ENCODE results near the gene MIDN.

The MIDN gene

GRCh38 chr19:1220976-1221903, 27.1 kb upstream of the MIDN start:
- H3K4me1 ChIP-seq (ENCODE audit: control insufficient read depth, insufficient read depth, low read length): no peaks in the 10 kb centered on the region
- H3K9me3 ChIP-seq (ENCODE audit: control insufficient read depth, low read length): no peaks in the 10 kb centered on the region
- no peak overlapping the region for H3K27ac ChIP-seq (ENCODE audit: insufficient read depth, low read depth, low read length, poor library complexity, severe bottlenecking)
- H3K36me3 ChIP-seq (ENCODE audit: control insufficient read depth, insufficient read depth, low read length): peaks cover 12% of the 10 kb centered on the region
- no peak overlapping the region for H3K4me3 ChIP-seq (ENCODE audit: insufficient read depth, low read depth, low read length)
- H3K27me3 ChIP-seq (ENCODE audit: control insufficient read depth, insufficient read depth, low read length, poor library complexity, severe bottlenecking): no peaks in the 10 kb centered on the region
- 88 to 89% methylated on average over 38 of the region's 38 CpGs for WGBS, 2 experiments

- no peak overlapping the region for H3K4me3 ChIP-seq (ENCODE audit: insufficient read depth, low read depth, low read length)
- no peaks in the 10 kb centered on the region for H3K9me3 ChIP-seq (ENCODE audit: control insufficient read depth, low read length)
- H3K27me3 ChIP-seq (ENCODE audit: control insufficient read depth, insufficient read depth, low read length, poor library complexity, severe bottlenecking): no peaks in the 10 kb centered on the region
- H3K27ac ChIP-seq (ENCODE audit: insufficient read depth, low read depth, low read length, poor library complexity, severe bottlenecking): no peak overlapping the region
- H3K4me1 ChIP-seq (ENCODE audit: control insufficient read depth, insufficient read depth, low read length): no peaks in the 10 kb centered on the region
- peaks cover 17% of the 10 kb centered on the region for H3K36me3 ChIP-seq (ENCODE audit: control insufficient read depth, insufficient read depth, low read length)
- WGBS, 2 experiments: 95% methylated on average over 22 of the region's 22 CpGs
Observed at GRCh38 chr19:1221904-1222255, 26.5 kb upstream of the MIDN start.

GRCh38 chr19:1222394-1222793, 26.0 kb upstream of the MIDN start:
- peaks cover 22% of the 10 kb centered on the region for H3K36me3 ChIP-seq (ENCODE audit: control insufficient read depth, insufficient read depth, low read length)
- WGBS, 2 experiments: 90 to 93% methylated on average over 14 of the region's 14 CpGs
- no peaks in the 10 kb centered on the region for H3K4me1 ChIP-seq (ENCODE audit: control insufficient read depth, insufficient read depth, low read length)
- no peak overlapping the region for H3K27ac ChIP-seq (ENCODE audit: insufficient read depth, low read depth, low read length, poor library complexity, severe bottlenecking)
- H3K9me3 ChIP-seq (ENCODE audit: control insufficient read depth, low read length): no peaks in the 10 kb centered on the region
- H3K4me3 ChIP-seq (ENCODE audit: insufficient read depth, low read depth, low read length): no peak overlapping the region
- H3K27me3 ChIP-seq (ENCODE audit: control insufficient read depth, insufficient read depth, low read length, poor library complexity, severe bottlenecking): no peaks in the 10 kb centered on the region

GRCh38 chr19:1223018-1223855, 25.1 kb upstream of the MIDN start:
- H3K27ac ChIP-seq (ENCODE audit: insufficient read depth, low read depth, low read length, poor library complexity, severe bottlenecking): no peak overlapping the region
- H3K36me3 ChIP-seq (ENCODE audit: control insufficient read depth, insufficient read depth, low read length): peaks cover 30% of the 10 kb centered on the region
- no peaks in the 10 kb centered on the region for H3K9me3 ChIP-seq (ENCODE audit: control insufficient read depth, low read length)
- WGBS, 2 experiments: 91 to 93% methylated on average over 48 of the region's 48 CpGs
- no peak overlapping the region for H3K4me3 ChIP-seq (ENCODE audit: insufficient read depth, low read depth, low read length)
- no peaks in the 10 kb centered on the region for H3K27me3 ChIP-seq (ENCODE audit: control insufficient read depth, insufficient read depth, low read length, poor library complexity, severe bottlenecking)
- no peaks in the 10 kb centered on the region for H3K4me1 ChIP-seq (ENCODE audit: control insufficient read depth, insufficient read depth, low read length)

- Histone ChIP-seq H3K27ac (ENCODE audit: insufficient read depth, low read depth, low read length, poor library complexity, severe bottlenecking) (peak overlapping the region; percentile 16), H3K36me3 (ENCODE audit: control insufficient read depth, insufficient read depth, low read length) (peaks cover 30% of the 10 kb centered on the region), H3K4me1 (ENCODE audit: control insufficient read depth, insufficient read depth, low read length) (no peaks in the 10 kb centered on the region), H3K4me3 (ENCODE audit: insufficient read depth, low read depth, low read length) (no peak overlapping the region), H3K9me3 (ENCODE audit: control insufficient read depth, low read length) (no peaks in the 10 kb centered on the region), H3K27me3 (ENCODE audit: control insufficient read depth, insufficient read depth, low read length, poor library complexity, severe bottlenecking) (no peaks in the 10 kb centered on the region)
- WGBS, 2 experiments: 92 to 94% methylated on average over 16 of the region's 16 CpGs
Observed at GRCh38 chr19:1224047-1224825, 24.1 kb upstream of the MIDN start.

- Histone ChIP-seq H3K27me3 (ENCODE audit: control insufficient read depth, insufficient read depth, low read length, poor library complexity, severe bottlenecking) (no peaks in the 10 kb centered on the region), H3K36me3 (ENCODE audit: control insufficient read depth, insufficient read depth, low read length) (peaks cover 30% of the 10 kb centered on the region), H3K4me1 (ENCODE audit: control insufficient read depth, insufficient read depth, low read length) (no peaks in the 10 kb centered on the region), H3K4me3 (ENCODE audit: insufficient read depth, low read depth, low read length) (no peak overlapping the region), H3K9me3 (ENCODE audit: control insufficient read depth, low read length) (no peaks in the 10 kb centered on the region), H3K27ac (ENCODE audit: insufficient read depth, low read depth, low read length, poor library complexity, severe bottlenecking) (no peak overlapping the region)
- WGBS, 2 experiments: 90 to 91% methylated on average over 16 of the region's 16 CpGs
Observed at GRCh38 chr19:1224847-1225246, 23.5 kb upstream of the MIDN start.

GRCh38 chr19:1225440-1226226, 22.8 kb upstream of the MIDN start:
- H3K27ac ChIP-seq (ENCODE audit: insufficient read depth, low read depth, low read length, poor library complexity, severe bottlenecking): no peak overlapping the region
- 91 to 93% methylated on average over 29 of the region's 29 CpGs for whole genome bisulfite sequencing, 2 experiments
- peaks cover 25% of the 10 kb centered on the region for H3K36me3 ChIP-seq (ENCODE audit: control insufficient read depth, insufficient read depth, low read length)

GRCh38 chr19:1226227-1226518, 22.2 kb upstream of the MIDN start:
- H3K9me3 ChIP-seq (ENCODE audit: control insufficient read depth, low read length): no peaks in the 10 kb centered on the region

More at GRCh38 chr19:1225440-1226226, 22.8 kb upstream of the MIDN start:
- peaks cover 3% of the 10 kb centered on the region for H3K4me1 ChIP-seq (ENCODE audit: control insufficient read depth, insufficient read depth, low read length)
- H3K4me3 ChIP-seq (ENCODE audit: insufficient read depth, low read depth, low read length): no peak overlapping the region
- no peaks in the 10 kb centered on the region for H3K9me3 ChIP-seq (ENCODE audit: control insufficient read depth, low read length)
- H3K27me3 ChIP-seq (ENCODE audit: control insufficient read depth, insufficient read depth, low read length, poor library complexity, severe bottlenecking): no peaks in the 10 kb centered on the region

GRCh38 chr19:1226522-1227303, 21.7 kb upstream of the MIDN start:
- H3K27ac ChIP-seq (ENCODE audit: insufficient read depth, low read depth, low read length, poor library complexity, severe bottlenecking): no peak overlapping the region
- H3K4me3 ChIP-seq (ENCODE audit: insufficient read depth, low read depth, low read length): no peak overlapping the region
- 96% methylated on average over 50 of the region's 50 CpGs for WGBS, 2 experiments
- H3K36me3 ChIP-seq (ENCODE audit: control insufficient read depth, insufficient read depth, low read length): peaks cover 19% of the 10 kb centered on the region
- no peaks in the 10 kb centered on the region for H3K9me3 ChIP-seq (ENCODE audit: control insufficient read depth, low read length)
- peaks cover 9% of the 10 kb centered on the region for H3K4me1 ChIP-seq (ENCODE audit: control insufficient read depth, insufficient read depth, low read length)
- no peaks in the 10 kb centered on the region for H3K27me3 ChIP-seq (ENCODE audit: control insufficient read depth, insufficient read depth, low read length, poor library complexity, severe bottlenecking)

More at GRCh38 chr19:1226227-1226518, 22.2 kb upstream of the MIDN start:
- Histone ChIP-seq H3K27me3 (ENCODE audit: control insufficient read depth, insufficient read depth, low read length, poor library complexity, severe bottlenecking) (no peaks in the 10 kb centered on the region), H3K4me1 (ENCODE audit: control insufficient read depth, insufficient read depth, low read length) (peaks cover 8% of the 10 kb centered on the region), H3K4me3 (ENCODE audit: insufficient read depth, low read depth, low read length) (no peak overlapping the region), H3K27ac (ENCODE audit: insufficient read depth, low read depth, low read length, poor library complexity, severe bottlenecking) (no peak overlapping the region), H3K36me3 (ENCODE audit: control insufficient read depth, insufficient read depth, low read length) (peaks cover 20% of the 10 kb centered on the region)
- WGBS, 2 experiments: 95 to 97% methylated on average over 11 of the region's 11 CpGs

Data from ectodermal cell (in vitro differentiated cells).